ENCODE measurements around the gene ERGIC1.
"Not testable (repeated sequence)": the region's sequence is repeated elsewhere in the genome, so short reads cannot be mapped to it uniquely, and the experiment has no call there.

The ERGIC1 gene

DNA sequence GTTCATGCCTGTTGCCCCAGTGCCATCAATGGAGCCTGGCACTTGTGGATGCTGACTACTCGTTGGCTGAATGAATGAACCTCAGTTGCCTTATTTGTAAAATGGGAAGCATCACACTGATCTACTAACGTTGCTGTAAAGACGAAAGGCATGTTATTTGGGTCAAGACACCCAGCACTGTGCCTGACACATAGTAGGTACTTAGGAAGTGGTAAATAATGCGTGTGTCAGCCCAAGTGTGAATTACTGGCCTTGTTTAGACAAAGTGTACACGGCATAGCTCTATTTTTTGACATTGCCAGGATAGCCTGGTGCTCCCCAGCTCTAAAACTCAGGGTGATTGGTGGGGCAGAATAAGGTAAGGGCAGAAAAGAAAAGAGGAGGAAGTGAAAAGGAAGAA is 27.4 kb downstream of the ERGIC1 start:
- in situ Hi-C loops (cut with HindIII; ENCODE audit: low sequenced_read_pairs): no loop called here

DNA sequence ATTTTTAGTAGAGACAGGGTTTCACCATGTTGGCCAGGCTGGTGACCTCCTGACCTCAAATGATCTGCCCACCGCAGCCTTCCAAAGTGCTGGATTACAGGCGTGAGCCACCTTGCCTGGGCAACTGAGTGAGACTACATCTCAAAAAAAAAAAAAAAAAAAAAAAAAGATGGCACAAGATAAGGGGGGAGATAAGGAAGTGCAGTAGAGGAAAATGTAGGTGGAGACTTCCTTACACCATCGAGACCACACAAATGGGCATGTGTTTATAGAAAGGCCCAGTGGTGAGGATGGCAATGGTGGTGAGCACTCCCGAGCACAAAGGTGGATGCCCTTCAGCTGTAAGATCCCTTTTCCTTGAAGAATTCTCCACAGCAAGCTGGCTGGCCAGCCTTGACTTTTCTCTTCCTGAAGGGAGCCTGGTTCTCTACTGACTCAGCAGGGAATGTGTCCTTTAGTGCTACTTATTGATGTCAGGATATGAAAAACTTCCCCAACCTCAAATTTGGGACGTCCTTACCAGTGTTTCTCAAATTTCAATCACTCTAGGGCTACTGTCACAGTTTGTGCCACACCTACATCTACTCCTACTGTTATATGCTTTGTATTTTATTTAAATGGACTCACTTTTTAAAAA is 28.2 kb downstream of the ERGIC1 start:
- in situ Hi-C loops (cut with HindIII; ENCODE audit: low sequenced_read_pairs): no loop called here

DNA sequence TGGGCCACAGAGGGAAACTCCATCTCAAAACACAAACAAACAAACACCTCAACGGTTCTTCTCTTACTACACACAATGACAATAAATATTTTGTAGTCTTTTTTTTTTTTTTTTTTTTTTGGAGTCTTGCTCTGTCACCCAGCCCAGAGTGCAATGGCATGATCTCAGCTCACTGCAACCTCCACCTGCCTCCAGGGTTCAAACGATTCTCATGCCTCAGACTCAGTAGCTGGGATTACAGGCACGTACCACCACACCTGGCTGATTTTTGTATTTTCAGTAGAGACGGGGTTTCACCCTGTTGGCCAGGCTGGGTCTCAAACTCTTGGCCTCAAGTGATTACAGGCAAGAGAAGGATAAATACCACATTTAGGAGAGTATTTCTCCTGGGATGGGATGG is 30.1 kb downstream of the ERGIC1 start:
- in situ Hi-C loops (cut with HindIII; ENCODE audit: low sequenced_read_pairs): not testable (repeated sequence)

- in situ Hi-C loops (cut with HindIII; ENCODE audit: low sequenced_read_pairs): no loop called here
Measured at GRCh38 chr5:172864747-172865146, 30.7 kb downstream of the ERGIC1 start.

DNA sequence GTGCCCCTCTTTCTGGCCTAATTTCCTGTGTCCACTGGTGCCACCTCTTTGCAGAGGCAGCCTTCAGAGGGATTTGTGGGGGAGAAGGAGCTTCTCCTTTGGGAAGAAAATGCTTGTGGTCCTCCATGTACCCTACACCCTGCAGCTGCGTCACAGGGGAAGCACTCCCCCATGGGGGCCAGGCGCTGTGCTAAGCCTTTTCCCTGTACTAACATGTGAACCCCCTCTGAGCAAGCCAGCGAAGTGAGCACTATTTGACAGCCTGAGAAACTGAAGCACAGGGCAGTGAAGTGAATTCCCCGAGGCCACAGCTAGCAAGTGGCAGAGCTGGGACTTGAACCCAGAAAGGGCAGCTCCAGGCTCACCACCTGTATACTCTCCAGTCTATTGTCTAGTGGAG is 32.3 kb downstream of the ERGIC1 start:
- in situ Hi-C loops (cut with HindIII; ENCODE audit: low sequenced_read_pairs): no loop called here

DNA sequence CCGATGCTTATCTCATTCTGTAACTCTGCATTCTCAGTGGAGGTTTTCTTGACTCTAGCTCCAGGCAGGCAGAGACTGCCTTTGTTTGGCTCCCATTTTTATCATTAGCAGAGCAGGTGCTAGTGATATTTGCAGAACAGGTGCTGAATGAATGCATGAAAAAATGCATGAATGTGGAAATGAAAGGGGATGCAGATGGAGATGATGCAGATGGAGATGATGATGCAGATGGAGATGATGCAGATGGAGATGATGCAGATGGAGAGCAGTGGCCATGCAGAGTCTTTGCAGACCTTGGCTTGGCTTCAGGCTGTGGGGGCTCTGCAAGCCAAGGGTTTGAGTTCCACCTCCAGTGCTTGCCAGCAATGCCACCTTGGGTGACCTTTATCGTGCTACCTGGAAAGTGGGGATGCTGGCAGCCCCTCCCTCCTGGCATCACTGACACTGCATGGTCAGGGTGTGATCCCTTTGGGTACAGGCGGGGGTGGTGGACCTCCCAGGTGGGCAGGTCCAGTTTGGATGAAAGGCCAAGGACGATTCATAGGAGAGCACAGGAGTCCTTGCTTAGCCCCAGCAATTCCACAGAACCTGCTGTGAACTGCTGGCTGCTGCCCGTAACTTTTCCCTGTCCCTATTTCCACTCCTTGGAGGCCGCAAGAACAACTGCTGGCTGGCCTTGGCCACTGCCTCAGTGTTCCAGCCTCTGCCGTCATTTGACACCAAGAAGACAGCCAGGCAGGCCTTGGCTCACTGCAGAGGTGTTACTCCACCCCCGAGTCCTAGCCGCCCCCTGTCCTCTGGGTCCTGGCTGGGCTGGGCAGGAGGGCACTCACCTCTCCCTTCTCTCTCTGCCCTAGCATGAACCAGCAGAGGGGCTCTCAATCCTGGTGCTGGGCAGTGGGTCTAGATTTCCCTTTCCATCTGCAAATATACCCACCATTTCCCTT is 33.0 kb downstream of the ERGIC1 start:
- in situ Hi-C loops (cut with HindIII; ENCODE audit: low sequenced_read_pairs): no loop called here

DNA sequence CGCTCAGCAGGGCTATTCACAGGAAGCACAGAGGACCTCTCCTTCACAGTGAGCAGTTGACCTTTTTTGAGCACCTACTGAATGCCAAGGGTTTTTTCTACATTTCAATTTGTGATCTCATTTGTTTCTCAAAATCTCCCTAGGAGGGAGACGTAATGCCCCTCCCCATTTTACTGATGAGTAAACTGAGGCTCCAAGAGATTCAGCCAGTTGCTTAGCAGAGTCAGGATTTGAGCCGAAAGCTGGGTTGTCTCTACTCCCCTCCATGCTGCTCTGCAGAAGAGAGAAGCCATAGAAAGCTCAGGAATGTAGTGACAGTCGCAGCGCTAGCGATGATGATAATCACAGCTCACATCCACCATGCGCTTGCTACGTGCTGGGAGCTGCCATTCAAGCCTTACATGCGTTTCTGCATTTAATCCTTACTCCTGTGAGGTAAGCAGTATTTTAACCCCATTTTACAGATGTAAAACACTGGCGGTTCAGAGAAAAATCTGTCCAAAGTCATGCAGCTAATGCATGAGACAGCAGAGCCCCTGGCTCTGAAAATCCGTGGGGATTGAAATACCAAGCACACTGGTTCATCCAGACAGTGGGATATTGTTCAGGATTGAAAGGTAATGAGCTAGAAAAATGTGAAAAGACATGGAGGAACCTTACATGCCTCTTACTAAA is 33.8 kb downstream of the ERGIC1 start:
- in situ Hi-C loops (cut with HindIII; ENCODE audit: low sequenced_read_pairs): no loop called here

DNA sequence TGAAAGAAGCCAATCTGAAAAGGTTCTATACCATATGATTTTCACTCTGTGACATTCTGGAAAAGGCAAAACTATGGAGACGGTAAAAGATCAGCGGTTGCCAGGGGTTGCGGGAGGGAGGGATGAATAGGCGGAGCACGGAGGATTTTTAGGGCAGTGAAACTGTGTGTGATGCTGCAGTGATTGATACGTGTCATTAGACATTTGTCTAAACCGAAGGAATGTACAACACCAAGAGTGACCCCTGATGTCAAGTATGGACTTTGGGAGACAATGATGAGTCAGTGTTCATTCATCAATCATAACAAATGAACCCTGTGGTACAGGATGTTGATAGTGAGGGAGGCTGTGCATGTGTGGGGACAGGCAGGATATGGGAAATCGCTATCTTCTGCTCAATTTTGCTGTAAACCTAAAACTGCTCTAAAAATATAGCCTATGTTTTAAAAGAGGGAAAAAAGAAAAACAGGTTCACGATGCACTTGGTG is 34.4 kb downstream of the ERGIC1 start:
- in situ Hi-C loops (cut with HindIII; ENCODE audit: low sequenced_read_pairs): no loop called here

DNA sequence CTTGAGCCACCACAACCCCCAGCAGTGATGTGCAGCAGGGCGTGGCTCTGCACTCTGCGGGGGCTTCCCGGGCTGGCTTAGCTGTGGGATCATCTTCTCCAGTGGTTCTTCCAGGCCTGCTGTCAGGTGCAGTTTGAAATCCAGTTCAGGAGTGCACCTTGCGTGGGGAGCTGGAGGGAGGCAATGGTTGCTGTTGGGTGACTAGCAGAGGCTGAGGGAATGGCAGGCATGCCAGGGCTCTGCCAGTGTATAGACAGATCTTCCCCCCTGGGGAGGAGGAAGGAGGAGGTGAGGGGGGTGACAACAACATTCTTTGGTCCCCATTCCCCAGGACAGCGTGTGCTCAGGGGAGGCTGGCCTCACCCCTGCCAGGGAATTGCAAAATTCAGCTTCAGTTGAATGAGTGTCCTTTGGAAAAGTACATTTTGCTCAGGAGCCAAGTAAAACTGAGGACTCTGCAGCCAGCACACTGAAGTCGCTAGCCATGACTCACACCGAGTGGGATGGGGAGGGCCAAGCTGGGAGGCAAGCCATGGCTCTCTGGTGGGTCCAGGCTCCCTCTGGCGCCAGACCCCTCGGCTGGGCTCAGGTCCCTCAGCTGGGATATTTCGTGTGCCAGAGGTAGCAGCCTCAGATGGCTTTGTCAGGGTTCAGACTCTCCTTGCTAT is 35.0 kb downstream of the ERGIC1 start:
- in situ Hi-C loops (cut with HindIII; ENCODE audit: low sequenced_read_pairs): no loop called here

GRCh38 chr5:172869691-172870090 is 35.6 kb downstream of the ERGIC1 start:
- in situ Hi-C loops (cut with HindIII; ENCODE audit: low sequenced_read_pairs): no loop called here

- in situ Hi-C loops (cut with HindIII; ENCODE audit: low sequenced_read_pairs): no loop called here
Measured at GRCh38 chr5:172870291-172870714, 36.3 kb downstream of the ERGIC1 start.

- in situ Hi-C loops (cut with HindIII; ENCODE audit: low sequenced_read_pairs): no loop called here
Measured at GRCh38 chr5:172870715-172871461, 36.8 kb downstream of the ERGIC1 start.

- in situ Hi-C loops (cut with HindIII; ENCODE audit: low sequenced_read_pairs): no loop called here
Measured at GRCh38 chr5:172871536-172871935, 37.5 kb downstream of the ERGIC1 start.

DNA sequence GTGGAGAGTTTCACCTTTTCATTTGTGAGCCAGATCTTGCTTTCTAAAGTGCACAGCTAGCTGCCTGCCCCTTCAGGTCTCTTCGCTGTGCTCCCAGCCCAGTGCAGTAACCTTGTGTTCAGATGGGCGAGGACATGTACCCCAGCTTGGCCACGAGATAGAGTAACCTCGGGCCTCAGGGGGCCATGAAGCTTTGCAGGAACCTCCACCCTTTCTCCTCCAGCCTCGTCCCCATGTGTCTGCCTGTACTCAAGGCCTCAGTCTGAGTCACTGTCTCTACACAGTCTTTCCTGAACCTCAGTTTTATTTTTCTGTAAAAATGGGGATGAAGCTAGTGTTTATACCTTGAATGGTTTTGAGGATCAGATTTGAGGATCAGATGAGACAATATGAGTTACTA is 37.9 kb downstream of the ERGIC1 start:
- in situ Hi-C loops (cut with HindIII; ENCODE audit: low sequenced_read_pairs): no loop called here

- in situ Hi-C loops (cut with HindIII; ENCODE audit: low sequenced_read_pairs): no loop called here
Measured at GRCh38 chr5:172872997-172873491, 39.0 kb downstream of the ERGIC1 start.

GRCh38 chr5:172873513-172873912 is 39.5 kb downstream of the ERGIC1 start:
- in situ Hi-C loops (cut with HindIII; ENCODE audit: low sequenced_read_pairs): no loop called here

DNA sequence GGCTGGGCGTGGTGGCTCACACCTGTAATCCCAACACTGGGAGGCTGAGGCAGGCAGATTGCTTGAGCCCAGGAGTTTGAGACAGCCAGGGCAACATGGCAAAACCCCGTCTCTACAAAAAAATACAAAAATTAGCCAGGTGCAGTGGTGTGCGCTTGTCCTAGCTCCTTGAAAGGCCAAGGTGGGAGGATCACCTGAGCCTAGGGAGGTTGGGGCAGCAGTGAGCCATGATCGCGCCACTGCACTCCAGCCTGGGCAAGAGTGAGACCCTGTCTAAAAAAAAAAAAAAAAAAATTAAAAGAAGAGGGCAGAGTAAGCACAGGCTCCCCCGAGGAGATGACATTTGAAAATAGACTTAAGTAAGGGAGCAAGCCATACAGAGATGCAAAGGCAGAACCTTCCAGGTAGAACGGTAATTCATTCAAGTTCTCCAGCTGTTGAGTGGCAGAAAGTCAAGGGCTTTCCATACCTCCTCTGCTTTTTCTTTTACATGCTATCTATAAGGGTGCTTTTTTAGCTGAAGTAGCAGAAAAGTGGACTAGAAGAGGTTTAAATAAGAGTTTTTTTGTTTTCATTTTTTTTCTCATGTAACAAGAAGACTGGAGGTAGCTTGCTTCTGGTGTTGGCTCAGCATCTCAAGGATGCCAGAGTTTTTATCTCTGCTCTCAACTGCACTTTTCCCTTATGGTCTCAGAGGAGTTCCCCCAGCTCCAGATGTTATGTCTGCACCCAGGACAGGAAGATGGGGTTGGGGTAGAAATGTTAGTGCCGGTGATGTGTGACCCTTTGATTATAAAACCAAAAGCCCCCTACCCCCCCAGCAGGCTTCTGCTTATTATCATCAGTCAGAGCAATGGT is 40.8 kb downstream of the ERGIC1 start:
- in situ Hi-C loops (cut with HindIII; ENCODE audit: low sequenced_read_pairs): loop anchor here (5.0 kb wide), 1 partner anchor 98 kb away; no protein-coding TSS in a partner anchor

GRCh38 chr5:172875505-172876279 is 41.6 kb downstream of the ERGIC1 start:
- in situ Hi-C loops (cut with HindIII; ENCODE audit: low sequenced_read_pairs): loop anchor here (5.0 kb wide), 1 partner anchor 98 kb away; no protein-coding TSS in a partner anchor
